Tibial nerve (tissue), 4 donors: ENCODE results near the gene TMEM201. TPM values are rescaled to one million over a fixed set of nuclear protein-coding genes. Genes with fewer than 3 reads are reported as not detected.

Experiments
- DNase-seq, 2 donors: peaks; one replicate each; pipeline ENCODE4 v3.0.0-alpha.2; 2019; ENCODE audit warnings: low spot score in 2 of 2
- H3K27ac ChIP-seq, 4 donors: fragments of 200-600 bp; sonication (generic) in 3 of 4; one replicate each; pipeline ENCODE4 v1.5.1; 2017 to 2019; ENCODE audit warnings: mild to moderate bottlenecking in 1 of 4
- H3K27me3 ChIP-seq, 2 donors: fragments of 200-600 bp; sonication (generic) in 1 of 2; one replicate each; pipeline versions ENCODE4 v1.5.1 to v1.6.0; 2017 to 2019
- H3K36me3 ChIP-seq, 3 donors: fragments of 200-600 bp; sonication (generic); one replicate each; pipeline ENCODE4 v1.5.1; 2018 to 2019
- H3K4me1 ChIP-seq, 4 donors: fragments of 200-600 bp; sonication (generic) in 3 of 4; one replicate each; pipeline ENCODE4 v1.5.1; 2017 to 2019
- H3K4me3 ChIP-seq, 4 donors: fragments of 200-600 bp; sonication (generic) in 3 of 4; one replicate each; pipeline ENCODE4 v1.5.1; 2017 to 2019; ENCODE audit warnings: mild to moderate bottlenecking in 1 of 4, moderate library complexity in 1 of 4
- H3K9me3 ChIP-seq, 4 donors: fragments of 200-600 bp; sonication (generic) in 3 of 4; one replicate each; pipeline ENCODE4 v1.5.1; 2017 to 2019
- EP300 ChIP-seq, 2 donors: sonication (generic); formaldehyde crosslinking; IDR thresholded peaks; one replicate each; pipeline ENCODE4 v1.6.1; 2017; ENCODE audit warnings: antibody characterized with exemption in 2 of 2, mild to moderate bottlenecking in 1 of 2
- POLR2A ChIP-seq, 2 donors: fragments of 450-650 bp; IDR thresholded peaks; one replicate each; pipeline ENCODE4 v1.6.1; 2017; ENCODE audit warnings: antibody characterized with exemption in 2 of 2, mild to moderate bottlenecking in 2 of 2, moderate library complexity in 2 of 2
- WGBS, 2 donors: methylation state at CpG; one replicate each; pipeline ENCODE4 v1.1.5; 2018; 5-methylcytosine and 5-hydroxymethylcytosine counted together
- total RNA-seq, 4 donors: library from RNA; depleted of rRNA; stranded (reverse); fragments of >200 nt; gene quantifications; one replicate each; pipeline ENCODE4 v1.1.0, GENCODE V29; 2016
- TF ChIP-seq, protein P1 (sequence below), 5 experiments: fragments of 200-600 bp in 3 of 5; fragments of 450-650 bp in 2 of 5; sonication (generic) in 3 of 5; IDR thresholded peaks; one replicate each; pipeline ENCODE4 v1.5.1; 2016 to 2019; ENCODE audit warnings: antibody characterized with exemption in 5 of 5, mild to moderate bottlenecking in 3 of 5, moderate library complexity in 2 of 5

Gene TMEM201
- total RNA-seq, 4 donors from 2014 or later, result 11.8 to 22.8 (median 16.3) TPM

DNA sequence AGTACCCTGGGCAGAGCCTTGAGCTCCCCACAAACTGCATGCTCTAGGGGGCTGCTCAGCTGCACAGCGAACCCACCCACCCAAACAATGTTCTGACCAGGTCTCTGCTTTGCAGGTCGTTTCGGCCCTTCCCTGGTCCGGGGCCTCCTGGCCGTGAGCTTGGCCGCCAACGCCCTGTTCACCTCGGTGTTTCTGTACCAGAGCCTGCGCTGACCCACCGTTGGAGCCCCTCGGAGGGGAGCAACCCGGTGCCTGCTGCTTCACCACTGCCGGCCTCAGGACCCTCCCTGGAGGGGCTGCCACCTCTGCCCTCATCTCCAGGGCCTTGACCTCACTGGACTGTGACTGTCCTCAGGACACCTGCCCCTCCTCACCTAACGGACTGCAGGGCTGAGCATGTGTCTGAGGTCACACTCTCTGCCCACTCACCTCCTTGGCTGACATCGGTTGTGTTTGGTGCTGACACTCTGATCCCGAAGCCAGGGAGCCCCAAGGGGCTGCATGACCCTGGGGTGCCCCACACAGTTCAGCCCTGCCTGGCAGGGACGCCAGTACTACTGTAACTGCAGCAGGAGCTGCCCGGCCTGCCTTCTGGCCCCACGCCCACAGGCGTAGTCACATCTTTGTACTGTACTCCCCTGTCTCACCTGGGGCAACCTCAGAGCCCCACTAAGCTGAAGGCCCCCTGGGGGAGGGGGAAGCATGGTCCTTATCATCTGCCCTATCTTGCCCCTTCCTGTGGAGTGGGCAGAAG lies 24.3 kb downstream of the TMEM201 start:
- WGBS, 2 donors, result 89 to 90% methylated on average over 10 to 19 of the region's 20 CpGs
- Histone ChIP-seq H3K36me3 (peaks cover 0 to 60% (median 0%) of the 10 kb centered on the region in 3 donors), H3K27ac (no peak overlapping the region), H3K4me3 (no peak overlapping the region), H3K4me1 (no peaks in the 10 kb centered on the region), H3K27me3 (peaks cover 0 to 1% of the 10 kb centered on the region in 2 donors), H3K9me3 (no peaks in the 10 kb centered on the region)
- no peak for DNase-seq
- no peak for TF ChIP-seq EP300 (IDR thresholded peaks at IDR 0.05)
- TF ChIP-seq, protein P1, sequence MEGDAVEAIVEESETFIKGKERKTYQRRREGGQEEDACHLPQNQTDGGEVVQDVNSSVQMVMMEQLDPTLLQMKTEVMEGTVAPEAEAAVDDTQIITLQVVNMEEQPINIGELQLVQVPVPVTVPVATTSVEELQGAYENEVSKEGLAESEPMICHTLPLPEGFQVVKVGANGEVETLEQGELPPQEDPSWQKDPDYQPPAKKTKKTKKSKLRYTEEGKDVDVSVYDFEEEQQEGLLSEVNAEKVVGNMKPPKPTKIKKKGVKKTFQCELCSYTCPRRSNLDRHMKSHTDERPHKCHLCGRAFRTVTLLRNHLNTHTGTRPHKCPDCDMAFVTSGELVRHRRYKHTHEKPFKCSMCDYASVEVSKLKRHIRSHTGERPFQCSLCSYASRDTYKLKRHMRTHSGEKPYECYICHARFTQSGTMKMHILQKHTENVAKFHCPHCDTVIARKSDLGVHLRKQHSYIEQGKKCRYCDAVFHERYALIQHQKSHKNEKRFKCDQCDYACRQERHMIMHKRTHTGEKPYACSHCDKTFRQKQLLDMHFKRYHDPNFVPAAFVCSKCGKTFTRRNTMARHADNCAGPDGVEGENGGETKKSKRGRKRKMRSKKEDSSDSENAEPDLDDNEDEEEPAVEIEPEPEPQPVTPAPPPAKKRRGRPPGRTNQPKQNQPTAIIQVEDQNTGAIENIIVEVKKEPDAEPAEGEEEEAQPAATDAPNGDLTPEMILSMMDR (IDR thresholded peaks at IDR 0.05), result no peak
- no peak for TF ChIP-seq POLR2A (IDR thresholded peaks at IDR 0.05)

DNA sequence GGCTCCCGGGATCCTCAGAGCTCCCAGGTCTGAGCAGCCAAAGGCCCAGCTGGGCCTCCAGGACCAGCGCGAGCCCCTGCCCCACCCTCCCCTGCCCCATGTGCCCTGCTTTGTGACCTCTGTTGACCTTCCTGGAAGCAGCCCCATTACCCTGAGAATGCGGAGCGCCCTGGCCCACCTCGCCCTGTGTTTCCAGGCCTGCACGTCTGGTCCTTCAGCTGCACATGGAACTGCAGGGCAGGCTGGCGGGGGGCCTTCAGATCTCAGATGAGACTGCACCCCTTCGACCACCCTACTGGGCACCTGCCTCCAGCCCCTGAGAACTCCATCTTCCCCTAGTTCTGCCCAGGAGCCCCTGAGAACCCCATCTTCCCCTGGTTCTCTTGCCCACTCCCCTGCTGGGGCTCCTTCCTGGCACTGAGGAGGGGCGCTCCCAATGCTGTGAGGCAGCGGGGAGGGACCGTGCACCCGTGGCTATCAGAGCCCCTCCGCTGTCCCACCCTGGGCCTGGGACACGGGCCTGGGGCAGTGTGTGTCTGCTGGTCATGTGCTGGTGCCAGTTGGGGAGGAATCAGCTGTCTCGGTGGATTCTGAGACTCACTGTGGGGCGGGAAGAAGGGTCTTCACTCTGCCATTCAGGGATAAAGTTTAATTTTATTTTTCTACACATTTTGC lies 25.1 kb downstream of the TMEM201 start:
- 78 to 83% methylated on average over 15 of the region's 17 CpGs for WGBS, 2 donors
- no peak overlapping the region for H3K4me3 ChIP-seq
- DNase-seq, result no peak
- TF ChIP-seq EP300 (IDR thresholded peaks at IDR 0.05) (no peak), POLR2A (IDR thresholded peaks at IDR 0.05) (no peak)
- TF ChIP-seq, protein P1 (IDR thresholded peaks at IDR 0.05), result no peak
- peaks cover 0 to 53% (median 0%) of the 10 kb centered on the region in 3 donors for H3K36me3 ChIP-seq
- no peaks in the 10 kb centered on the region for H3K9me3 ChIP-seq
- no peak overlapping the region for H3K27ac ChIP-seq
- no peaks in the 10 kb centered on the region for H3K4me1 ChIP-seq
- peaks cover 0 to 7% of the 10 kb centered on the region in 2 donors for H3K27me3 ChIP-seq

DNA sequence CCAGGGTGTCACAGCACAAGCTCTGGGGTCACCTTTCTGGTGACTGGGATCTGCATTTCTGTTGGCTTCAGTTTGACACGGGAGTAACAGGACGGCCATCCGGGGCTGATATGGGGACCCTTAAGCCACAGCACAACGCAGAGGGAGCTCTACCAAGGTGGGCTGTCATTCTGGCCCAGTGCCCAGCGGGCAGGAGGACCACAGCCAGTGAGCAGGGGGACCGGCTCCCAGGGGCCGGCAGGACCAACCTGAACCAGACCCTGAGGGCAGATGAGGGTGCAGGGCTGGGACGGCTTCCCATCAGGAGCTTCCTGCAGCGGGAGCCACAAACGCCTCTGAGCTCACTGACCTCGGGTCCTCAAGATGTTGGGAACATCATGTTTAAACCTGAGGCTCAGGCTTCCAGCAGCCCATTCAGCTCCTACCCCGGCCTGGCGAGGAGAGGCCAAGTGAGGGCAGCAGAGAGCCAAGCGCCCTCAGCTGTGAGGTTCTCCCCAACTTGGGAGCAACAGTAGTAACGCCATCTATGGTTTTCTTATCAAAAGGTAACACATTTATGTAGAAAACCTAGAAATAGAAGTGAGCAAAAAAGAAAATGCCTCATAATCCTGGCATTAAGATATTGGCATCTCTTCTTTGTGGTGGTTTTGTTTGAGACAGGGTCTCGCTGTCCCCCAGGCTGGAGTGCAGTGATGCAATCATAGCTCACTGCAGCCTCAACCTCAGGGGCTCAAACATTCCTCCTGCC lies 26.8 kb downstream of the TMEM201 start:
- Histone ChIP-seq H3K27me3 (peaks cover 0 to 14% of the 10 kb centered on the region in 2 donors), H3K4me3 (no peak overlapping the region), H3K27ac (no peak overlapping the region), H3K36me3 (peaks cover 0 to 36% (median 0%) of the 10 kb centered on the region in 3 donors), H3K4me1 (no peaks in the 10 kb centered on the region), H3K9me3 (no peaks in the 10 kb centered on the region)
- 43 to 46% methylated on average over 14 to 16 of the region's 16 CpGs for WGBS, 2 donors
- no peak for DNase-seq
- TF ChIP-seq, protein P1 (IDR thresholded peaks at IDR 0.05), result peak in 4 of 5 experiments; percentile 32 to 53 (median 46)
- TF ChIP-seq POLR2A (IDR thresholded peaks at IDR 0.05), result no peak

DNA sequence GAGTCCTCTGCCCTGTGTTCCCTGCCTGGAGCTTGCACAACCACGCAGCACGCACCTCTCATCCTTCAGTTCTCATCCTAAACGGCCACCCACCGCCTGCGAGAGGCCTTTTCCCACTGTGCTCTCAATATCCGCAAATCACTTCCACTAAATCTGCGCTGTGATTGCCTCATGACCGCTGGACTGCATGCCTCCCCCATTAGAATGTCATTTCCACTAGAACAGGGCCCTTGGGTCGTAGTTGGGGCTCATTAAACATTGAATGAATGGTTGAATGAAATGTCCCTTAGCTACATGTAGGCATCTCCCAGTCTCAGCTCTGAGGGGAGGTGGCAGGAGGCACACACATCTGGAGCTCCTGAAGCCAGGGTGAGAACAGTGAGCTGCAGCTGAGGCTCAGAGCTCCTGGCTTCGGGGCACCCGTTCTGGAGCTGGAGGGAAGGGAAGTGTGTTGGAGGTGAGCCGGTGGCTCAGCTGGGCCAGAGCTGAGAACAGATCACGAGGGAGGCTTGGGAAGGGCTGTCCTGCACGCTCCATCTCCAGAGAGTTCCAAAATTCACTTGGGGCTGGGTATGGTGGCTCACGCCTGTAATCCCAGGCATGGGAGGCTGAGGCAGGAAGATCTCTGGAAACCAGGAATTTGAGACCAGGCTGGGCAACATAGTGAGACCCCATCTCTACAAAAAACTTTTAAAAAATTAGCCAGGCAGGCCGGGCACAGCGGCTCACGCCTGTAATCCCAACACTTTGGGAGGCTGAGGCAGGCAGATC lies 30.4 kb downstream of the TMEM201 start:
- Histone ChIP-seq H3K27me3 (peaks cover 0 to 14% of the 10 kb centered on the region in 2 donors), H3K9me3 (no peaks in the 10 kb centered on the region), H3K36me3 (no peaks in the 10 kb centered on the region), H3K4me3 (no peak overlapping the region), H3K4me1 (no peaks in the 10 kb centered on the region), H3K27ac (no peak overlapping the region)
- no peak for DNase-seq
- TF ChIP-seq, protein P1 (IDR thresholded peaks at IDR 0.05), result no peak
- no peak for TF ChIP-seq POLR2A (IDR thresholded peaks at IDR 0.05)
- no peak for TF ChIP-seq EP300 (IDR thresholded peaks at IDR 0.05)
- 61 to 72% methylated on average over 18 of the region's 18 CpGs for WGBS, 2 donors
